Stimulated activated naive B cell treated with anti-CD40 and anti-IgM and Interleukin-4, amounts not matched to agents 10 μg/mL and 1 μg/mL and 100 μg/mL, for 72 hours (primary cell): ENCODE measurements around the gene RPL35.
A peak's percentile ranks its signal among the peaks of the same experiment; 100 is the strongest.
"Not testable (repeated sequence)": the region's sequence is repeated elsewhere in the genome, so short reads cannot be mapped to it uniquely, and the experiment has no call there.

ENCODE experiments used
- ATAC-seq, 2 donors: fragments of 150-1000 bp; cut with Tn5 transposase; replicated peaks; 2 replicates each; pipeline ENCODE4 v1.10.0; 2021; ENCODE audit warnings: moderate library complexity in 1 of 2
- DNase-seq: peaks from one replicate; pipeline ENCODE4 v3.0.0; 2021
- H3K27ac Mint-ChIP-seq: one replicate; pipeline ENCODE4 v1.8.0; 2022; ENCODE audit warnings: mild to moderate bottlenecking, mixed read lengths
- H3K27me3 Mint-ChIP-seq, 2 donors: one replicate each; pipeline ENCODE4 v1.8.0; 2022; ENCODE audit warnings: mixed read lengths in 2 of 2
- H3K36me3 Mint-ChIP-seq, 2 donors: one replicate each; pipeline ENCODE4 v1.8.0; 2022; ENCODE audit warnings: mixed read lengths in 2 of 2, mild to moderate bottlenecking in 1 of 2
- H3K4me1 Mint-ChIP-seq, 2 donors: one replicate each; pipeline ENCODE4 v1.8.0; 2022; ENCODE audit warnings: mixed read lengths in 2 of 2, mild to moderate bottlenecking in 1 of 2
- H3K4me3 Mint-ChIP-seq, 2 donors: one replicate each; pipeline ENCODE4 v1.8.0; 2022; ENCODE audit warnings: mild to moderate bottlenecking in 2 of 2, mixed read lengths in 2 of 2, moderate library complexity in 1 of 2
- H3K9me3 Mint-ChIP-seq, 2 donors: one replicate each; pipeline ENCODE4 v1.8.0; 2022; ENCODE audit warnings: mixed read lengths in 2 of 2, mild to moderate bottlenecking in 1 of 2

The RPL35 gene

DNA sequence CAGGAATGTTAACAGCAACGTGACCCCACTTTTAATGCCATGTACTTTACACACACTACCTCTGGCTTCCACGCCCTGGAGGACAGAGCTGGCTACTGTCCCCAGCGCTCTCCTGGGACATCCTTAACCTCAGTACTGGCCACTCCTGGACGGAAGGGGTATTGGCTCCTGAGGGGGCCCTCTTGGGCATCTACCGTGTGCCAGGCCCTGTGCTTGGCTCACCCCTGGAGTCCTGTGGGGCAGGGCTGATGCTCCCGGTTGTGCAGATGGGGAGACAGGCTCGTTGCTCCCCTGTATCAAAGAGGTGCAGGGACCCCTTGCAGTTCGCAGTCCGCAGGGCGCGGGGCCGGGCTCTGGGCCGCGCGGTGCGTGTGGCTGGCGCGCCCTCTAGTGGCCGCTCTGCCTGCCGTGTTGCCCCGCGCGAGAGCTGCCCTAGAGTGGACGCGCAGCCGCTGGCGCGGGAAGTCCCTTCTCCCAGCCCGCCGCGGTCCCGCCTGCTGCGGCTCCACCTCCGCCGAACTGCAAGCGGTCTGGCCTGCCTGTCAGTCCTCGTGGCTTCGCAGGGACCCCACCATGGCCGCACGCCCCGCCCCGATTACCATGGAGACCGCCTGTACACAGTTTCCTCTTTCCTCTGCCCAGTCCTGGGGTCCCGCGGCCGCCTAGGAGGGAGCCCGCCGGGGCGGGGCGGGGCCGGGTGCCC, 8.8 kb downstream of the RPL35 start, which contains the start of gene WDR38:
Gene WDR38 (plus strand): TSS at position 632 of the 703 bp plus-strand sequence. CDS start 72 bp downstream, outside the sequence.
- peak; percentile 78 for DNase-seq

GRCh38 chr9:124852121-124852828, 9.5 kb downstream of the RPL35 start:
- H3K36me3 Mint-ChIP-seq = peaks cover 4 to 5% of the 10 kb centered on the region in 2 donors
- peaks cover 0 to 11% of the 10 kb centered on the region in 2 donors for H3K27me3 Mint-ChIP-seq
- peaks cover 7 to 24% of the 10 kb centered on the region in 2 donors for H3K4me1 Mint-ChIP-seq
- no peak for ATAC-seq
- H3K27ac Mint-ChIP-seq = peak overlapping the region; percentile 62
- H3K4me3 Mint-ChIP-seq = peak overlapping the region; percentile 69 to 85
- DNase-seq = no peak
- no peaks in the 10 kb centered on the region for H3K9me3 Mint-ChIP-seq

More for the DNA sequence above, 8.8 kb downstream of the RPL35 start, which contains the start of gene WDR38:
- peak within 1 kb of the TSS; percentile 62 for H3K27ac Mint-ChIP-seq
- no peaks in the 10 kb centered on the region for H3K9me3 Mint-ChIP-seq
- H3K4me1 Mint-ChIP-seq = peaks cover 13 to 31% of the 10 kb centered on the region in 2 donors
- peak; percentile 87 to 91 for ATAC-seq
- peaks cover 11% of the 10 kb centered on the region in 2 donors for H3K36me3 Mint-ChIP-seq
- peak within 1 kb of the TSS; percentile 69 to 85 for H3K4me3 Mint-ChIP-seq
- H3K27me3 Mint-ChIP-seq = peaks cover 0 to 11% of the 10 kb centered on the region in 2 donors

DNA sequence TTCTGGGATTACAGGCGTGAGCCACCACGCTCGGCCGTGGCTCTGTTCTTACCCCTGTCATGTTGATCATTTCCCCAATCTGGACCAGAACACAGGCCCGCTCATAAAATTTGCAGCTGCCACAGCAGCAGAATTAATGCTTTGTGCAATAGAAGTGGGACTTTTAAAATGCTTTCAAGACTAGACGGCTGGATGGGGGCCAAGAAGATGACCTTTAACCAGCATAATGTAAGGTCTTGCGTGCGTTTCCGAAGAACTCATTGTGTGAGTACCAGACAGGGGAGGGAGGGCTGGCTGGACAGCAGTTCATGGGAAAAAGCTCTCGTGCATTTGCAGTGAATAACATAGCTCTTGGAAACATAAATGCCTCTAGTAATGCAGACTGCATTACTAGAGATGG, 12.0 kb downstream of the RPL35 start:
- Mint-ChIP-seq H3K36me3 (no peaks in the 10 kb centered on the region), H3K27me3 (peaks cover 0 to 11% of the 10 kb centered on the region in 2 donors), H3K27ac (no peak overlapping the region), H3K9me3 (no peaks in the 10 kb centered on the region), H3K4me3 (no peak overlapping the region), H3K4me1 (peaks cover 4 to 12% of the 10 kb centered on the region in 2 donors)
- ATAC-seq (no peak), DNase-seq (no peak)

DNA sequence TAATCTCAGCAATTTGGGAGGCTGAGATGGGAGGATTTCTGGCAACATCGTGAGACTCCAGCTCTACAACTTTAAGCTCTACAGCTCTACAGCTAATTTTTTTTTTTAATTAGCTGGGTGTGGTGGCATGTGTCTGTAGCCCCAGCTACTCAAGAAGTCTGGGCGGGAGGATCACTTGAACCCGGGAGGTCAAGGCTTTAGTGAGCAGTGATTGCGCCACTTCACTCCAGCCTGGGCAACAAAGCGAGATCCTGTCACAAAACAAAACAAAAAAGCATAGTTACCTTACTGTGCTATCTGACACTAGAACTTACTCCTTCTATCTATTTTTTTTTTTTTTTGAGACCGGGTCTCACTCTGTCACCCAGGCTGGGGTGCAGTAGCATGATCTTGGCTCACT, 14.8 kb downstream of the RPL35 start:
- ATAC-seq (no peak), DNase-seq (no peak)
- Mint-ChIP-seq H3K9me3 (no peaks in the 10 kb centered on the region), H3K36me3 (no peaks in the 10 kb centered on the region), H3K27ac (no peak overlapping the region), H3K4me3 (no peak overlapping the region), H3K27me3 (peaks cover 0 to 11% of the 10 kb centered on the region in 2 donors), H3K4me1 (no peaks in the 10 kb centered on the region)

DNA sequence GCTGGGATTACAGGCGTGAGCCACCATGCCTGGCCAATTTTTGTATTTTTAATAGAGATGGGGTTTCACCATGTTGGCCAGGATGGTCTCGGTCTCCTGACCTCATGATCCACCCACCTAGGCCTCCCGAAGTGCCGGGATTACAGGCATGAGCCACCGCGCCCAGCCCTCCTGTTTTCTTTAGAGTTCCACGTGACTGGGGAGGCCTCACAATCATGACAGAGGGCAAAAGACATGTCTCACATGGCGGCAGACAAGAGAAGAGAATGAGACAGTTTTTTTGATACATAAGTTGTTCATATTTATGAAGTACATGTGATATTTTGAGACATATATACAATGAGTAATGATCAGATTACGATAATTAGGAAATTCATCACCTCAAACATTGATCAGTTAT, 15.3 kb downstream of the RPL35 start:
- H3K27me3 Mint-ChIP-seq, H3K9me3 Mint-ChIP-seq, H3K36me3 Mint-ChIP-seq, H3K27ac Mint-ChIP-seq, ATAC-seq, H3K4me1 Mint-ChIP-seq, H3K4me3 Mint-ChIP-seq, DNase-seq: not testable (repeated sequence)

- DNase-seq (no peak), ATAC-seq (no peak)
- Mint-ChIP-seq H3K36me3 (no peaks in the 10 kb centered on the region), H3K4me3 (no peak overlapping the region), H3K9me3 (no peaks in the 10 kb centered on the region), H3K27ac (no peak overlapping the region), H3K27me3 (peaks cover 0 to 5% of the 10 kb centered on the region in 2 donors), H3K4me1 (no peaks in the 10 kb centered on the region)
Observed at GRCh38 chr9:124844291-124844690, 17.5 kb downstream of the RPL35 start.

GRCh38 chr9:124843456-124844034, 18.2 kb downstream of the RPL35 start:
- H3K36me3 Mint-ChIP-seq = no peaks in the 10 kb centered on the region
- H3K27me3 Mint-ChIP-seq = peaks cover 0 to 6% of the 10 kb centered on the region in 2 donors
- peak overlapping the region; percentile 31 for H3K27ac Mint-ChIP-seq
- DNase-seq = no peak
- no peak for ATAC-seq
- H3K4me1 Mint-ChIP-seq = no peaks in the 10 kb centered on the region
- H3K4me3 Mint-ChIP-seq = no peak overlapping the region
- H3K9me3 Mint-ChIP-seq = no peaks in the 10 kb centered on the region

DNA sequence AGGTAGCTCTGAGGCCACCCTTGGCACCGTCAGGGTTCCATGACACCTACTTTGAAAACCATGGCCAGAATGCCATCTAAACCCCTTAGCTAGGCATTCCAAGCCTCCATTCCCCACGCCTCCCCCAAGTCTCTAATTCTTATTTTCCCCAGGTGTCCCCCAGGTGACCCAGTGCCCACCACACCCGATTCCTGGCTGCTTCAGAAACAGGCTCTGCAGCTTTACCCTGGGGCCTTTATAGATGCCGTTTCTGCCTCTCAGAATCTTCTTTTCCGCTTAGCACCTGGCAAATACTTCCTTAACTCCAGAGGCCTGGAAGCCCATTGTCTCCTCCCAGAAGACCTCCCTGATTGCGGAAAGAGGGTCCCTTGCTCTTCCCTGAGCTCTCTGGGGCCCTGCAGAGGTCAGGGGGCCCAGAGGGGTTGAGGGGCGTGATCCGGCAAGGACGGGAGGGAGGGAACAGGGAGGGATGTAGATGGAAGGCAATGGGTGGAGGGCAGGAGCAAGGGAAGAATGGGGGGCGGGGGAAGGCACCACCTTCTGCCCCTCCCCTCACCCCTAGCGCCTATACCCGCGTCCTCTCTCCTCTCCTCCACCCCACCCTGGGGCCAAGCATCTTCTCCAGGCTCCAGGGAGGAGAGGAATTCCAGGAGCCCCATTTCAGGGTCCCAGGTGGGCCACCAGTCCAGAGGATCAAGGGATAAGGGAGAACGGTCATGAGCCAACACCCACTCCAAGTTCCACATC, 20.5 kb downstream of the RPL35 start:
- H3K36me3 Mint-ChIP-seq = no peaks in the 10 kb centered on the region
- no peak overlapping the region for H3K27ac Mint-ChIP-seq
- ATAC-seq (no peak), DNase-seq (no peak)
- H3K4me3 Mint-ChIP-seq = no peak overlapping the region
- peaks cover 0 to 2% of the 10 kb centered on the region in 2 donors for H3K4me1 Mint-ChIP-seq
- peaks cover 16 to 17% of the 10 kb centered on the region in 2 donors for H3K27me3 Mint-ChIP-seq
- H3K9me3 Mint-ChIP-seq = no peaks in the 10 kb centered on the region

GRCh38 chr9:124840300-124840833, 21.4 kb downstream of the RPL35 start:
- Mint-ChIP-seq H3K27me3 (peaks cover 16 to 17% of the 10 kb centered on the region in 2 donors), H3K27ac (no peak overlapping the region), H3K9me3 (no peaks in the 10 kb centered on the region), H3K4me1 (peaks cover 2 to 3% of the 10 kb centered on the region in 2 donors), H3K36me3 (no peaks in the 10 kb centered on the region), H3K4me3 (no peak overlapping the region)
- ATAC-seq = no peak
- no peak for DNase-seq

DNA sequence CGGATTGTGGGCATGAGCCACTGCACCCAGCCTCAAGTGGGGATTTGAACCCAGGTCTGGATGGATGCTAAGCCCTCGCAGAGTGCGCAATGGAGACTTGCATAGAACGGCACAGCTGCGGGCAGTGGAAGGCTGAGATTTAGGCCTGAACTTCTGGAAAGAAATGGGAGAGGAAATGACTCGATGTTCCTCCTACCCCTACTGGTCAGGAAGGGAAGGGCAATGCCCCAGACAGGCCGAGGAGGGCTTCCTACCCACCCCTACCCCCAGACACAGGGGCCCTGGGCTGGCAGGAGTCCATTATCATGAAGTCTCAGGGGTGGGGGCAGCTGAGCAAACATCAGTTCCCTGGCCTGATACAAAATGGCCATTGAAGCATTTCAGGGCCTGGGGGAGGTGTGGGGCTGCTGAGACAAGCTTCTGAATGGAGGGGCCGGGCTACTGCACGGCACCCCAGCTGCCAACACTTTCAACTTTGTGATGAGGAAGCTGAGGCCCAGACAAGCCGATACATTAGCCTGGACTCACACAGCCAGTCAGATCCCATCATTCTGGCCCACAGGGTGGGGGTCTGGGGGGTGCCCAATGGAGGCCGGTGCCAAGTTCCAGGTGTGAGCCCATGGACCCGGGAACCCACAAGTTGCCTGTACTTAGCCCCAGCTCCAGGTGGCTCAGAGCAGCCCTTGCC, 22.0 kb downstream of the RPL35 start:
- H3K9me3 Mint-ChIP-seq = no peaks in the 10 kb centered on the region
- ATAC-seq (peak in 1 of 2 donors; percentile 34), DNase-seq (no peak)
- H3K36me3 Mint-ChIP-seq = no peaks in the 10 kb centered on the region
- H3K27ac Mint-ChIP-seq = no peak overlapping the region
- H3K4me3 Mint-ChIP-seq = peak overlapping the region in 1 of 2 donors; percentile 46
- peaks cover 16 to 23% of the 10 kb centered on the region in 2 donors for H3K27me3 Mint-ChIP-seq
- H3K4me1 Mint-ChIP-seq = peaks cover 2 to 8% of the 10 kb centered on the region in 2 donors

GRCh38 chr9:124838567-124839275, 23.0 kb downstream of the RPL35 start:
- H3K27ac Mint-ChIP-seq, ATAC-seq, DNase-seq, H3K36me3 Mint-ChIP-seq, H3K4me1 Mint-ChIP-seq, H3K9me3 Mint-ChIP-seq: not testable (repeated sequence)
- Mint-ChIP-seq H3K27me3 (peaks cover 16 to 24% of the 10 kb centered on the region in 2 donors), H3K4me3 (peak overlapping the region in 1 of 2 donors; percentile 39)

GRCh38 chr9:124838132-124838531, 23.6 kb downstream of the RPL35 start:
- not testable (repeated sequence) for DNase-seq, H3K9me3 Mint-ChIP-seq, ATAC-seq, H3K4me1 Mint-ChIP-seq, H3K27ac Mint-ChIP-seq, H3K36me3 Mint-ChIP-seq, H3K4me3 Mint-ChIP-seq
- peaks cover 16 to 24% of the 10 kb centered on the region in 2 donors for H3K27me3 Mint-ChIP-seq

DNA sequence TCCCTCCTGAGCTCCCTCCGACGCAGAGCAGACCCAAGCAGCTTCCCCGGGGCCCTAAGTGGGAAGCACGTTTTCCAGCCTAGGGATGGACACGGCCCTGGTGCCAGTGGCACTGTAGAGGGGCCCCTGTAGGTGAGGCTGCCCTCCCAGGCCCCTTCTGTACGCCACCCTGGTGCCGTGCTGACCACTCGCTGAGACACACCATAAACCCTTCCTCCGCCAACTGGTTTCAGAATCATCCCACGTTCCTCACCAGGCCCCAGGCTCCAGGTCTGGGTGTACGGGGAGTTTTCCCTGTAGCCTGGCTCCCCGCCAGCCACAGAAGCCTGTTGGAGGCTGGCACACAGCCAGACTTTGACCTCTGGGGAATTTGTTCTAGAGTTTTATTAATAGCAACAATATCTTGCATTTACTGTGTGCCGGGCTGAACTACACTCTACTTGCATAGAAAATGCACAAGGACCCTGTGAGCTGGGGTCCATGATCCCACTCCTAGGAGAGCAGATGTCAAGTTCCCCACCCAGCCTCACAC, 26.7 kb downstream of the RPL35 start:
- Mint-ChIP-seq H3K27me3 (peaks cover 16 to 24% of the 10 kb centered on the region in 2 donors), H3K9me3 (no peaks in the 10 kb centered on the region), H3K27ac (no peak overlapping the region), H3K4me3 (no peak overlapping the region), H3K4me1 (peaks cover 2 to 8% of the 10 kb centered on the region in 2 donors), H3K36me3 (no peaks in the 10 kb centered on the region)
- no peak for ATAC-seq
- no peak for DNase-seq
